RWPE1 (cell line): ENCODE data around the gene ACSM4.
"Not testable (repeated sequence)": the region's sequence is repeated elsewhere in the genome, so short reads cannot be mapped to it uniquely, and the experiment has no call there.

Experiments used
- CTCF ChIA-PET: fragments of 350-600 bp; sonication (Branson Sonifier 250); formaldehyde crosslinking; extraction: SDS; loops from one replicate; lab custom pipeline; 2021; lab: Yijun Ruan, JAX
- POLR2A ChIA-PET: fragments of 400-600 bp; formaldehyde crosslinking; extraction: SDS; loops from one replicate; lab custom pipeline; 2020; ENCODE audit warnings: antibody characterized with exemption; ENCODE audit not compliant: low non-redundant PET; lab: Yijun Ruan, JAX
- DNase-seq: peaks from one replicate; pipeline ENCODE4 v3.0.0; 2012; ENCODE audit warnings: low spot score
- H3K27ac ChIP-seq: fragments of 450-650 bp; 2 replicates; pipeline ENCODE4 v1.5.1; 2017
- CTCF ChIP-seq: fragments of 450-650 bp; conservative IDR thresholded peaks from 2 replicates; pipeline ENCODE4 v1.5.1; 2017; ENCODE audit warnings: low read depth, mild to moderate bottlenecking

The ACSM4 gene

GRCh38 chr12:7303772-7304171 is at the start of gene ACSM4:
Gene ACSM4, plus strand, starts transcription at chr12:7304072. Its CDS starts 260 bp downstream, at chr12:7304332.
- no peak for DNase-seq
- H3K27ac ChIP-seq, result no peak within 1 kb of the TSS
- no peak for TF ChIP-seq CTCF
- ChIA-PET CTCF (no interaction called here), POLR2A (no interaction called here)

GRCh38 chr12:7259060-7259459 is 44.8 kb upstream of the ACSM4 start:
- H3K27ac ChIP-seq, result no peak overlapping the region
- TF ChIP-seq CTCF, result no peak
- POLR2A ChIA-PET, result no interaction called here
- DNase-seq, result no peak
- CTCF ChIA-PET, result interaction anchor here (0.5 kb wide), 1 partner anchor 406 kb away, joined by 3 read pairs; no protein-coding TSS in a partner anchor

- TF ChIP-seq CTCF, result no peak
- CTCF ChIA-PET, result no interaction called here
- no peak overlapping the region for H3K27ac ChIP-seq
- POLR2A ChIA-PET, result no interaction called here
- no peak for DNase-seq
Observed at GRCh38 chr12:7264538-7264937, 39.3 kb upstream of the ACSM4 start.

GRCh38 chr12:7265251-7265650 is 38.6 kb upstream of the ACSM4 start:
- ChIA-PET CTCF (no interaction called here), POLR2A (no interaction called here)
- no peak for DNase-seq
- no peak overlapping the region for H3K27ac ChIP-seq
- TF ChIP-seq CTCF, result no peak

GRCh38 chr12:7269273-7269672 is 34.6 kb upstream of the ACSM4 start:
- ChIA-PET POLR2A (no interaction called here), CTCF (no interaction called here)
- no peak overlapping the region for H3K27ac ChIP-seq
- no peak for TF ChIP-seq CTCF
- no peak for DNase-seq

- no peak for DNase-seq
- CTCF ChIA-PET, result interaction anchor here (0.6 kb wide), 1 partner anchor 26 kb away, joined by 4 read pairs; no protein-coding TSS in a partner anchor
- no peak for TF ChIP-seq CTCF
- POLR2A ChIA-PET, result no interaction called here
- H3K27ac ChIP-seq, result no peak overlapping the region
Observed at GRCh38 chr12:7271893-7272514, 31.9 kb upstream of the ACSM4 start.

- DNase-seq, POLR2A ChIA-PET, H3K27ac ChIP-seq: not testable (repeated sequence)
- CTCF ChIA-PET, result interaction anchor here (0.6 kb wide), 1 partner anchor 243 kb away, joined by 4 read pairs; no protein-coding TSS in a partner anchor
Observed at GRCh38 chr12:7275482-7275881, 28.4 kb upstream of the ACSM4 start.
